GM12878 (cell line): Measurements from ENCODE around the gene TUT1.

ENCODE experiments used
- CBFB ChIP-seq: IDR thresholded peaks from 2 replicates; pipeline ENCODE4 v1.6.1; 2016; ENCODE audit warnings: antibody characterized with exemption, low read depth
- KAT2A ChIP-seq: conservative IDR thresholded peaks from 2 replicates; pipeline ENCODE4 v1.6.1; 2011; ENCODE audit warnings: low read depth, low read length; ENCODE audit not compliant: control insufficient read depth
- NFYB ChIP-seq: IDR thresholded peaks from 2 replicates; pipeline ENCODE4 v1.6.1; 2011; ENCODE audit warnings: low read depth, mild to moderate bottlenecking, low read length, improper control_type of control experiment, moderate library complexity; ENCODE audit not compliant: insufficient read depth
- PKNOX1 ChIP-seq: fragments of 450-650 bp; IDR thresholded peaks from 2 replicates; pipeline ENCODE4 v1.6.1; 2016; ENCODE audit warnings: mild to moderate bottlenecking
- POLR2A ChIP-seq: IDR thresholded peaks from 2 replicates; pipeline ENCODE4 v1.6.1; 2011; ENCODE audit warnings: low read depth, mild to moderate bottlenecking, low read length
- POLR2AphosphoS5 ChIP-seq: IDR thresholded peaks from 2 replicates; pipeline ENCODE4 v1.6.1; 2011; ENCODE audit warnings: mild to moderate bottlenecking, low read length, inconsistent platforms
- RAD21 ChIP-seq: IDR thresholded peaks from 2 replicates; pipeline ENCODE4 v1.6.1; 2011; ENCODE audit warnings: mild to moderate bottlenecking, low read depth, low read length, moderate library complexity; ENCODE audit not compliant: insufficient read depth
- RFX5 ChIP-seq: IDR thresholded peaks from 2 replicates; pipeline ENCODE4 v1.6.1; 2011; ENCODE audit warnings: low read depth, low read length, improper control_type of control experiment
- SUZ12 ChIP-seq: fragments of 200-600 bp; sonication (generic); IDR thresholded peaks from one replicate; pipeline ENCODE4 v1.6.1; 2018; ENCODE audit warnings: antibody characterized with exemption, mild to moderate bottlenecking; ENCODE audit not compliant: unreplicated experiment
- USF2 ChIP-seq: IDR thresholded peaks from 2 replicates; pipeline ENCODE4 v1.6.1; 2011; ENCODE audit warnings: low read depth, low read length, improper control_type of control experiment, borderline replicate concordance
- TF ChIP-seq, protein P1 (sequence below), 3 experiments: IDR thresholded peaks in 2 of 3; conservative IDR thresholded peaks in 1 of 3; 2 replicates each; pipeline ENCODE4 v1.5.1; 2011; ENCODE audit warnings: low read depth in 3 of 3, low read length in 3 of 3, mild to moderate bottlenecking in 3 of 3, control low read depth in 2 of 3, moderate library complexity in 2 of 3, inconsistent platforms in 1 of 3, mixed read lengths in 1 of 3; ENCODE audit not compliant: control insufficient read depth in 2 of 3, insufficient read depth in 1 of 3; ENCODE audit errors: extremely low read depth in 1 of 3
- TF ChIP-seq, protein P2 (sequence below): fragments of 450-650 bp; IDR thresholded peaks from 2 replicates; pipeline ENCODE4 v1.6.1; 2017; ENCODE audit warnings: mild to moderate bottlenecking, moderate library complexity
- TF ChIP-seq, protein P3 (sequence below): IDR thresholded peaks from 2 replicates; pipeline ENCODE4 v1.6.1; 2012; ENCODE audit warnings: low read depth, low read length, improper control_type of control experiment

DNA sequence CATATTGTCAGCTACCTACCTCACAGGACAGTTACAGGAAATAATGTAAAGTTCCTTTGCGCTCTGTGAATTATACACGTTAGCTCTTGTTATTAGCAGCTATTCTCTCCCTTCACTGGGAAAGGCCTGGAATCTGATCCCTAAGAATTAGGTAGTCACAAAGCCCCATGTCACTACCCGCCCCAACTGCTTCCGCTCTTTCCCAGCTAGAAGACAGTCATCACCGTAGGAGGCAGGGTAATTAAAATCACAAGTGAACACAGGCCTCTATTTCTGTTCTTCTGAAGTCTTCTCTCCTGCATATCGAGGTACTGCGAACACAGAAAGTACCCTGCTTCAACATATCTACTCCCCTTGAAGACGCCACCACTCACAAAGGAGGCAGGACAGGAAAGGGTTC lies 32.1 kb downstream of the TUT1 start:
- TF ChIP-seq, protein P1, sequence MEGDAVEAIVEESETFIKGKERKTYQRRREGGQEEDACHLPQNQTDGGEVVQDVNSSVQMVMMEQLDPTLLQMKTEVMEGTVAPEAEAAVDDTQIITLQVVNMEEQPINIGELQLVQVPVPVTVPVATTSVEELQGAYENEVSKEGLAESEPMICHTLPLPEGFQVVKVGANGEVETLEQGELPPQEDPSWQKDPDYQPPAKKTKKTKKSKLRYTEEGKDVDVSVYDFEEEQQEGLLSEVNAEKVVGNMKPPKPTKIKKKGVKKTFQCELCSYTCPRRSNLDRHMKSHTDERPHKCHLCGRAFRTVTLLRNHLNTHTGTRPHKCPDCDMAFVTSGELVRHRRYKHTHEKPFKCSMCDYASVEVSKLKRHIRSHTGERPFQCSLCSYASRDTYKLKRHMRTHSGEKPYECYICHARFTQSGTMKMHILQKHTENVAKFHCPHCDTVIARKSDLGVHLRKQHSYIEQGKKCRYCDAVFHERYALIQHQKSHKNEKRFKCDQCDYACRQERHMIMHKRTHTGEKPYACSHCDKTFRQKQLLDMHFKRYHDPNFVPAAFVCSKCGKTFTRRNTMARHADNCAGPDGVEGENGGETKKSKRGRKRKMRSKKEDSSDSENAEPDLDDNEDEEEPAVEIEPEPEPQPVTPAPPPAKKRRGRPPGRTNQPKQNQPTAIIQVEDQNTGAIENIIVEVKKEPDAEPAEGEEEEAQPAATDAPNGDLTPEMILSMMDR (IDR thresholded peaks at IDR 0.05 in 2 of 3, conservative IDR thresholded peaks at IDR 0.05 in 1 of 3; ENCODE audit: control insufficient read depth in 2 of 3, extremely low read depth in 1 of 3, insufficient read depth in 1 of 3, low read depth in 3 of 3, low read length in 3 of 3): no peak
- no peak for TF ChIP-seq USF2
- no peak; the same call in 1 of the 2 replicates for TF ChIP-seq POLR2AphosphoS5
- TF ChIP-seq CBFB: no peak
- TF ChIP-seq RFX5: no peak
- TF ChIP-seq, protein P2, sequence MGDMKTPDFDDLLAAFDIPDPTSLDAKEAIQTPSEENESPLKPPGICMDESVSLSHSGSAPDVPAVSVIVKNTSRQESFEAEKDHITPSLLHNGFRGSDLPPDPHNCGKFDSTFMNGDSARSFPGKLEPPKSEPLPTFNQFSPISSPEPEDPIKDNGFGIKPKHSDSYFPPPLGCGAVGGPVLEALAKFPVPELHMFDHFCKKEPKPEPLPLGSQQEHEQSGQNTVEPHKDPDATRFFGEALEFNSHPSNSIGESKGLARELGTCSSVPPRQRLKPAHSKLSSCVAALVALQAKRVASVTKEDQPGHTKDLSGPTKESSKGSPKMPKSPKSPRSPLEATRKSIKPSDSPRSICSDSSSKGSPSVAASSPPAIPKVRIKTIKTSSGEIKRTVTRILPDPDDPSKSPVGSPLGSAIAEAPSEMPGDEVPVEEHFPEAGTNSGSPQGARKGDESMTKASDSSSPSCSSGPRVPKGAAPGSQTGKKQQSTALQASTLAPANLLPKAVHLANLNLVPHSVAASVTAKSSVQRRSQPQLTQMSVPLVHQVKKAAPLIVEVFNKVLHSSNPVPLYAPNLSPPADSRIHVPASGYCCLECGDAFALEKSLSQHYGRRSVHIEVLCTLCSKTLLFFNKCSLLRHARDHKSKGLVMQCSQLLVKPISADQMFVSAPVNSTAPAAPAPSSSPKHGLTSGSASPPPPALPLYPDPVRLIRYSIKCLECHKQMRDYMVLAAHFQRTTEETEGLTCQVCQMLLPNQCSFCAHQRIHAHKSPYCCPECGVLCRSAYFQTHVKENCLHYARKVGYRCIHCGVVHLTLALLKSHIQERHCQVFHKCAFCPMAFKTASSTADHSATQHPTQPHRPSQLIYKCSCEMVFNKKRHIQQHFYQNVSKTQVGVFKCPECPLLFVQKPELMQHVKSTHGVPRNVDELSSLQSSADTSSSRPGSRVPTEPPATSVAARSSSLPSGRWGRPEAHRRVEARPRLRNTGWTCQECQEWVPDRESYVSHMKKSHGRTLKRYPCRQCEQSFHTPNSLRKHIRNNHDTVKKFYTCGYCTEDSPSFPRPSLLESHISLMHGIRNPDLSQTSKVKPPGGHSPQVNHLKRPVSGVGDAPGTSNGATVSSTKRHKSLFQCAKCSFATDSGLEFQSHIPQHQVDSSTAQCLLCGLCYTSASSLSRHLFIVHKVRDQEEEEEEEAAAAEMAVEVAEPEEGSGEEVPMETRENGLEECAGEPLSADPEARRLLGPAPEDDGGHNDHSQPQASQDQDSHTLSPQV: no peak
- TF ChIP-seq KAT2A: no peak
- no peak for TF ChIP-seq POLR2A
- TF ChIP-seq RAD21: no peak
- no peak for TF ChIP-seq PKNOX1
- no peak for TF ChIP-seq NFYB
- no peak for TF ChIP-seq SUZ12
- TF ChIP-seq, protein P3, sequence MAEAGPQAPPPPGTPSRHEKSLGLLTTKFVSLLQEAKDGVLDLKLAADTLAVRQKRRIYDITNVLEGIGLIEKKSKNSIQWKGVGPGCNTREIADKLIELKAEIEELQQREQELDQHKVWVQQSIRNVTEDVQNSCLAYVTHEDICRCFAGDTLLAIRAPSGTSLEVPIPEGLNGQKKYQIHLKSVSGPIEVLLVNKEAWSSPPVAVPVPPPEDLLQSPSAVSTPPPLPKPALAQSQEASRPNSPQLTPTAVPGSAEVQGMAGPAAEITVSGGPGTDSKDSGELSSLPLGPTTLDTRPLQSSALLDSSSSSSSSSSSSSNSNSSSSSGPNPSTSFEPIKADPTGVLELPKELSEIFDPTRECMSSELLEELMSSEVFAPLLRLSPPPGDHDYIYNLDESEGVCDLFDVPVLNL: no peak
